K562 (cell line): Measurements from ENCODE around the gene RPS6KA2. TPM values are rescaled to one million over a fixed set of nuclear protein-coding genes. Genes with fewer than 3 reads are reported as not detected.

ENCODE experiments used
- PHB2 ChIP-seq: fragments of 450-650 bp; IDR thresholded peaks from 2 replicates; pipeline ENCODE4 v1.6.1; 2017; ENCODE audit warnings: low read depth
- POLR2G ChIP-seq: fragments of 200-400 bp; formaldehyde crosslinking; IDR thresholded peaks from 2 replicates; pipeline ENCODE4 v1.6.1; 2017; ENCODE audit warnings: low read depth, mild to moderate bottlenecking, antibody characterized with exemption, low read length, moderate library complexity
- RBM34 ChIP-seq: fragments of 200-400 bp; formaldehyde crosslinking; IDR thresholded peaks from 2 replicates; pipeline ENCODE4 v1.6.1; 2018; ENCODE audit warnings: low read length, borderline replicate concordance; ENCODE audit not compliant: insufficient read depth
- ZNF197 ChIP-seq: fragments of 200-800 bp; sonication (Bioruptor generic); IDR thresholded peaks from 2 replicates; pipeline ENCODE4 v1.6.1; 2016; ENCODE audit warnings: low read depth, missing genetic modification characterization, missing compliant biosample characterization
- ZNF436 ChIP-seq: fragments of 250-450, 450-650 bp; sonication (Bioruptor Pico); formaldehyde crosslinking; IDR thresholded peaks from 2 replicates; pipeline ENCODE4 v1.7.0; 2020; ENCODE audit warnings: mild to moderate bottlenecking
- ZNF583 ChIP-seq: fragments of 250-450 bp; sonication (Bioruptor Pico); IDR thresholded peaks from 2 replicates; pipeline ENCODE4 v1.4.0; 2020
- polyA plus RNA-seq, 8 experiments: library from polyadenylated mRNA; depleted of rRNA in 4 of 8; stranded (reverse) in 5 of 8; unstranded in 3 of 8; fragments of >200 nt; fragmentation: Nextera tagmentation in 2 of 8; fragmentation: Illumina TruSeq in 1 of 8; extraction: Ambion mirVana in 2 of 8; extraction: Trizol in 1 of 8; gene quantifications; 2 replicates each; pipeline versions ENCODE4 v1.2.1 to v1.2.3, GENCODE V29; 2011 to 2014; ENCODE audit warnings: inconsistent platforms in 1 of 8, missing spikeins in 1 of 8
- total RNA-seq, 7 experiments: library from RNA; depleted of rRNA in 6 of 7; stranded (reverse); fragments of >200 nt in 6 of 7; fragmentation: Illumina TruSeq in 2 of 7; extraction: Trizol in 2 of 7; gene quantifications; 2 replicates each; pipeline versions ENCODE4 v1.2.1 to v1.2.3, GENCODE V29; 2011 to 2021; ENCODE audit warnings: low replicate concordance in 1 of 7
- TF ChIP-seq, protein P1 (sequence below): fragments of 200-600 bp; sonication (generic); IDR thresholded peaks from one replicate; pipeline ENCODE4 v1.6.1; 2012; ENCODE audit warnings: mild to moderate bottlenecking, low read depth, low read length, inconsistent platforms
- TF ChIP-seq, protein P2 (sequence below): sonication (generic); formaldehyde crosslinking; IDR thresholded peaks from 2 replicates; pipeline ENCODE4 v1.8.0; 2022; ENCODE audit warnings: mild to moderate bottlenecking, missing genetic modification reagents

RPS6KA2 gene
- total and polyA plus RNA-seq, 9 of the 15 experiments (the other 6 are each of a cell fraction or from before 2014, with no cell fraction given): 0.29 to 1.00 (median 0.53) TPM

DNA sequence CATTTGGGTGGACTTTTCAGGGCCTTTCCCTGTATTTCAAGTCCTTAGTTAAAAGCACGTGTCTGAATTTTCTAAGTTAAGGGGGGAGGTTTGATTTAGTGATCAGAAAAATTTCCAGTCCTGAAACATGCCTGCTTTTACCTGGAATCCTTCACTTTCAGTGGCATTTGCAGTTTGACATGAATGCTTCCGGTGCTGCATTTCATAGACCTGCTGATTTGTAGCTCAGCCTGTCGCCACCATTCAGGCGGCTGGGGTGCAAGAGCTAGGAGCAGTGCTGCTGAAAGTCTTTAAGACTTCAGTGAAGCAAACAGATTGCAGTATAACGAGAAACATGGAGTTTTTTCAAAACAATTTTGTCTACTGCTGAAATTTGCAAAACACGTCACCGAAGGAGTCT lies 14.0 kb downstream of the RPS6KA2 start (continued):
- TF ChIP-seq, protein P1, sequence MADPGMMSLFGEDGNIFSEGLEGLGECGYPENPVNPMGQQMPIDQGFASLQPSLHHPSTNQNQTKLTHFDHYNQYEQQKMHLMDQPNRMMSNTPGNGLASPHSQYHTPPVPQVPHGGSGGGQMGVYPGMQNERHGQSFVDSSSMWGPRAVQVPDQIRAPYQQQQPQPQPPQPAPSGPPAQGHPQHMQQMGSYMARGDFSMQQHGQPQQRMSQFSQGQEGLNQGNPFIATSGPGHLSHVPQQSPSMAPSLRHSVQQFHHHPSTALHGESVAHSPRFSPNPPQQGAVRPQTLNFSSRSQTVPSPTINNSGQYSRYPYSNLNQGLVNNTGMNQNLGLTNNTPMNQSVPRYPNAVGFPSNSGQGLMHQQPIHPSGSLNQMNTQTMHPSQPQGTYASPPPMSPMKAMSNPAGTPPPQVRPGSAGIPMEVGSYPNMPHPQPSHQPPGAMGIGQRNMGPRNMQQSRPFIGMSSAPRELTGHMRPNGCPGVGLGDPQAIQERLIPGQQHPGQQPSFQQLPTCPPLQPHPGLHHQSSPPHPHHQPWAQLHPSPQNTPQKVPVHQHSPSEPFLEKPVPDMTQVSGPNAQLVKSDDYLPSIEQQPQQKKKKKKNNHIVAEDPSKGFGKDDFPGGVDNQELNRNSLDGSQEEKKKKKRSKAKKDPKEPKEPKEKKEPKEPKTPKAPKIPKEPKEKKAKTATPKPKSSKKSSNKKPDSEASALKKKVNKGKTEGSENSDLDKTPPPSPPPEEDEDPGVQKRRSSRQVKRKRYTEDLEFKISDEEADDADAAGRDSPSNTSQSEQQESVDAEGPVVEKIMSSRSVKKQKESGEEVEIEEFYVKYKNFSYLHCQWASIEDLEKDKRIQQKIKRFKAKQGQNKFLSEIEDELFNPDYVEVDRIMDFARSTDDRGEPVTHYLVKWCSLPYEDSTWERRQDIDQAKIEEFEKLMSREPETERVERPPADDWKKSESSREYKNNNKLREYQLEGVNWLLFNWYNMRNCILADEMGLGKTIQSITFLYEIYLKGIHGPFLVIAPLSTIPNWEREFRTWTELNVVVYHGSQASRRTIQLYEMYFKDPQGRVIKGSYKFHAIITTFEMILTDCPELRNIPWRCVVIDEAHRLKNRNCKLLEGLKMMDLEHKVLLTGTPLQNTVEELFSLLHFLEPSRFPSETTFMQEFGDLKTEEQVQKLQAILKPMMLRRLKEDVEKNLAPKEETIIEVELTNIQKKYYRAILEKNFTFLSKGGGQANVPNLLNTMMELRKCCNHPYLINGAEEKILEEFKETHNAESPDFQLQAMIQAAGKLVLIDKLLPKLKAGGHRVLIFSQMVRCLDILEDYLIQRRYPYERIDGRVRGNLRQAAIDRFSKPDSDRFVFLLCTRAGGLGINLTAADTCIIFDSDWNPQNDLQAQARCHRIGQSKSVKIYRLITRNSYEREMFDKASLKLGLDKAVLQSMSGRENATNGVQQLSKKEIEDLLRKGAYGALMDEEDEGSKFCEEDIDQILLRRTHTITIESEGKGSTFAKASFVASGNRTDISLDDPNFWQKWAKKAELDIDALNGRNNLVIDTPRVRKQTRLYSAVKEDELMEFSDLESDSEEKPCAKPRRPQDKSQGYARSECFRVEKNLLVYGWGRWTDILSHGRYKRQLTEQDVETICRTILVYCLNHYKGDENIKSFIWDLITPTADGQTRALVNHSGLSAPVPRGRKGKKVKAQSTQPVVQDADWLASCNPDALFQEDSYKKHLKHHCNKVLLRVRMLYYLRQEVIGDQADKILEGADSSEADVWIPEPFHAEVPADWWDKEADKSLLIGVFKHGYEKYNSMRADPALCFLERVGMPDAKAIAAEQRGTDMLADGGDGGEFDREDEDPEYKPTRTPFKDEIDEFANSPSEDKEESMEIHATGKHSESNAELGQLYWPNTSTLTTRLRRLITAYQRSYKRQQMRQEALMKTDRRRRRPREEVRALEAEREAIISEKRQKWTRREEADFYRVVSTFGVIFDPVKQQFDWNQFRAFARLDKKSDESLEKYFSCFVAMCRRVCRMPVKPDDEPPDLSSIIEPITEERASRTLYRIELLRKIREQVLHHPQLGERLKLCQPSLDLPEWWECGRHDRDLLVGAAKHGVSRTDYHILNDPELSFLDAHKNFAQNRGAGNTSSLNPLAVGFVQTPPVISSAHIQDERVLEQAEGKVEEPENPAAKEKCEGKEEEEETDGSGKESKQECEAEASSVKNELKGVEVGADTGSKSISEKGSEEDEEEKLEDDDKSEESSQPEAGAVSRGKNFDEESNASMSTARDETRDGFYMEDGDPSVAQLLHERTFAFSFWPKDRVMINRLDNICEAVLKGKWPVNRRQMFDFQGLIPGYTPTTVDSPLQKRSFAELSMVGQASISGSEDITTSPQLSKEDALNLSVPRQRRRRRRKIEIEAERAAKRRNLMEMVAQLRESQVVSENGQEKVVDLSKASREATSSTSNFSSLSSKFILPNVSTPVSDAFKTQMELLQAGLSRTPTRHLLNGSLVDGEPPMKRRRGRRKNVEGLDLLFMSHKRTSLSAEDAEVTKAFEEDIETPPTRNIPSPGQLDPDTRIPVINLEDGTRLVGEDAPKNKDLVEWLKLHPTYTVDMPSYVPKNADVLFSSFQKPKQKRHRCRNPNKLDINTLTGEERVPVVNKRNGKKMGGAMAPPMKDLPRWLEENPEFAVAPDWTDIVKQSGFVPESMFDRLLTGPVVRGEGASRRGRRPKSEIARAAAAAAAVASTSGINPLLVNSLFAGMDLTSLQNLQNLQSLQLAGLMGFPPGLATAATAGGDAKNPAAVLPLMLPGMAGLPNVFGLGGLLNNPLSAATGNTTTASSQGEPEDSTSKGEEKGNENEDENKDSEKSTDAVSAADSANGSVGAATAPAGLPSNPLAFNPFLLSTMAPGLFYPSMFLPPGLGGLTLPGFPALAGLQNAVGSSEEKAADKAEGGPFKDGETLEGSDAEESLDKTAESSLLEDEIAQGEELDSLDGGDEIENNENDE: no peak
- no peak for TF ChIP-seq ZNF436 (CRISPR knock-in tag)
- TF ChIP-seq, protein P2, sequence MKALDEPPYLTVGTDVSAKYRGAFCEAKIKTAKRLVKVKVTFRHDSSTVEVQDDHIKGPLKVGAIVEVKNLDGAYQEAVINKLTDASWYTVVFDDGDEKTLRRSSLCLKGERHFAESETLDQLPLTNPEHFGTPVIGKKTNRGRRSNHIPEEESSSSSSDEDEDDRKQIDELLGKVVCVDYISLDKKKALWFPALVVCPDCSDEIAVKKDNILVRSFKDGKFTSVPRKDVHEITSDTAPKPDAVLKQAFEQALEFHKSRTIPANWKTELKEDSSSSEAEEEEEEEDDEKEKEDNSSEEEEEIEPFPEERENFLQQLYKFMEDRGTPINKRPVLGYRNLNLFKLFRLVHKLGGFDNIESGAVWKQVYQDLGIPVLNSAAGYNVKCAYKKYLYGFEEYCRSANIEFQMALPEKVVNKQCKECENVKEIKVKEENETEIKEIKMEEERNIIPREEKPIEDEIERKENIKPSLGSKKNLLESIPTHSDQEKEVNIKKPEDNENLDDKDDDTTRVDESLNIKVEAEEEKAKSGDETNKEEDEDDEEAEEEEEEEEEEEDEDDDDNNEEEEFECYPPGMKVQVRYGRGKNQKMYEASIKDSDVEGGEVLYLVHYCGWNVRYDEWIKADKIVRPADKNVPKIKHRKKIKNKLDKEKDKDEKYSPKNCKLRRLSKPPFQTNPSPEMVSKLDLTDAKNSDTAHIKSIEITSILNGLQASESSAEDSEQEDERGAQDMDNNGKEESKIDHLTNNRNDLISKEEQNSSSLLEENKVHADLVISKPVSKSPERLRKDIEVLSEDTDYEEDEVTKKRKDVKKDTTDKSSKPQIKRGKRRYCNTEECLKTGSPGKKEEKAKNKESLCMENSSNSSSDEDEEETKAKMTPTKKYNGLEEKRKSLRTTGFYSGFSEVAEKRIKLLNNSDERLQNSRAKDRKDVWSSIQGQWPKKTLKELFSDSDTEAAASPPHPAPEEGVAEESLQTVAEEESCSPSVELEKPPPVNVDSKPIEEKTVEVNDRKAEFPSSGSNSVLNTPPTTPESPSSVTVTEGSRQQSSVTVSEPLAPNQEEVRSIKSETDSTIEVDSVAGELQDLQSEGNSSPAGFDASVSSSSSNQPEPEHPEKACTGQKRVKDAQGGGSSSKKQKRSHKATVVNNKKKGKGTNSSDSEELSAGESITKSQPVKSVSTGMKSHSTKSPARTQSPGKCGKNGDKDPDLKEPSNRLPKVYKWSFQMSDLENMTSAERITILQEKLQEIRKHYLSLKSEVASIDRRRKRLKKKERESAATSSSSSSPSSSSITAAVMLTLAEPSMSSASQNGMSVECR (CRISPR knock-in tag): no peak
- TF ChIP-seq PHB2: no peak
- no peak for TF ChIP-seq ZNF583 (CRISPR knock-in tag)
- TF ChIP-seq POLR2G: no peak
- TF ChIP-seq RBM34: no peak
- TF ChIP-seq ZNF197 (CRISPR knock-in tag): no peak
